AG09309 (cell line): ENCODE results near the gene NHLRC4.

Experiments used
- DNase-seq: peaks from one replicate; pipeline ENCODE4 v3.0.0-alpha.2; 2010; ENCODE audit warnings: low read depth
- H3K4me3 ChIP-seq: 2 replicates; pipeline ENCODE4 v1.5.1; 2011; ENCODE audit warnings: mild to moderate bottlenecking, low read depth, low read length, moderate library complexity; ENCODE audit not compliant: control insufficient read depth
- TF ChIP-seq, protein P1 (sequence below): IDR thresholded peaks from 2 replicates; pipeline ENCODE4 v1.5.1; 2011; ENCODE audit warnings: mild to moderate bottlenecking, low read depth, low read length, inconsistent platforms; ENCODE audit not compliant: insufficient read depth, control insufficient read depth; ENCODE audit errors: missing control alignments

NHLRC4 gene

DNA sequence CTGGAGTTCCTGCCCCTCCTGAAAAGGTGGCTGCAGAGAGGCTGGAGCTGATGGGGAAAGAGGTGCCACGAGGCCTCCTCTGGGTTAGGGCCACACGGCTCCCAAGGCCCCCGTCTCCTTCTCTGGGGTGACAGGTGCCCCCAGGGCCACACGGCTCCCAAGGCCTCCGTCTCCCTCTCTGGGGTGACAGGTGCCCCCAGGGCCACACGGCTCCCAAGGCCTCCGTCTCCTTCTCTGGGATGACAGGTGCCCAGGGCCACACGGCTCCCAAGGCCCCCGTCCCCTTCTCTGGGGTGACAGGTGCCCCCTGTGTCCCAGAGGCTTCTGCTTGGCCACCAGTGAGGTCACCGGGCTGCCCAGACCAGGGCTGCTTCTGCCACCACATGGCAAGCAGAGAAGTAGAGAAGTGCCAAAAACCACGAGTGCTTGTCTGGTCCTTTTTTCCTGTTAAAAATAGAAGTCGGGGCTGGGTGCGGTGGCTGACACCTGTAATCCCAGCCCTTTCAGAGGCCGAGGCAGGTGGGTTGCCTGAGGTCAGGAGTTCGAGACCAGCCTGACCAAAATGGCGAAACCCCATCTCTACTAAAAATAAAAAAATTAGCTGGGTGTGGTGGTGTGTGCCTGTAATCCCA lies 35.2 kb upstream of the NHLRC4 start:
- no peak for DNase-seq
- TF ChIP-seq, protein P1, sequence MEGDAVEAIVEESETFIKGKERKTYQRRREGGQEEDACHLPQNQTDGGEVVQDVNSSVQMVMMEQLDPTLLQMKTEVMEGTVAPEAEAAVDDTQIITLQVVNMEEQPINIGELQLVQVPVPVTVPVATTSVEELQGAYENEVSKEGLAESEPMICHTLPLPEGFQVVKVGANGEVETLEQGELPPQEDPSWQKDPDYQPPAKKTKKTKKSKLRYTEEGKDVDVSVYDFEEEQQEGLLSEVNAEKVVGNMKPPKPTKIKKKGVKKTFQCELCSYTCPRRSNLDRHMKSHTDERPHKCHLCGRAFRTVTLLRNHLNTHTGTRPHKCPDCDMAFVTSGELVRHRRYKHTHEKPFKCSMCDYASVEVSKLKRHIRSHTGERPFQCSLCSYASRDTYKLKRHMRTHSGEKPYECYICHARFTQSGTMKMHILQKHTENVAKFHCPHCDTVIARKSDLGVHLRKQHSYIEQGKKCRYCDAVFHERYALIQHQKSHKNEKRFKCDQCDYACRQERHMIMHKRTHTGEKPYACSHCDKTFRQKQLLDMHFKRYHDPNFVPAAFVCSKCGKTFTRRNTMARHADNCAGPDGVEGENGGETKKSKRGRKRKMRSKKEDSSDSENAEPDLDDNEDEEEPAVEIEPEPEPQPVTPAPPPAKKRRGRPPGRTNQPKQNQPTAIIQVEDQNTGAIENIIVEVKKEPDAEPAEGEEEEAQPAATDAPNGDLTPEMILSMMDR = no peak
- no peak overlapping the region for H3K4me3 ChIP-seq

DNA sequence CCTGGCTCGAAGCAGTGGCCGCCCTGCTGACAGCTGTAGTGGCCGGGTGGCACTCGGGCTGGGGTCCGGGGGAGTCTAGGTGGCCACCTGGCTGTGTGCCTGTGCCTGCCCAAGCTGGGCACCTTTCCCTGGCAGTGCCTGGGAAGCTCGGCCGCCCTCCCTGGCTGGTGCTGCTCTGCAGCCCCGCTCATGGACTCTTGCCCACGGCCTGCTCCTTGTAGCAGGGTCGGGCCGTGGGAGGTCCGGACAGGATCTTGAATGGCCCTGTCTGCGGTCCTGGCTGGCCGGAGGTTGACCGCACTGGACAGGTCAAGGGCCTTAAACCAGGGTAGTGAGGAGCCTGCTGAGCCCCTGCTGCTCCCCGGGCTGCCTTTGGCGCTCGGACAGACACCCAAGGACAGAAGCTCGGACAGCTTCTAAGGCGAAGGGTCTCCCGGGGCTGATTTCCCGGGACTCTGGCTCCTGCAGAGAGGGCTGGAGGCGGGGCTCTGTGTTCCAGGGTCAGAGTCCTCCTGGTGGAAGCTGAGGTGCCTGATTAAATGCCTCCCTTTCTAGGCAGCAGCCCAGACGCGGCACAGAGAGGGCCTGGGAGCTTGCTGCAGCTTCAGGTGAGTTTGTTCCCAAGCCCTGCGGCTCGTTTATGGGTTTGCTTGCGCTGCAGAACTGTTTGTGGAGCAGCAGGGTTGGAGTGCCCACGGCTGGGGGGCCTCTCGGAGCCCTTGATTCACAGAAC lies 33.2 kb upstream of the NHLRC4 start:
- H3K4me3 ChIP-seq = no peak overlapping the region
- no peak for DNase-seq
- TF ChIP-seq, protein P1 = no peak

DNA sequence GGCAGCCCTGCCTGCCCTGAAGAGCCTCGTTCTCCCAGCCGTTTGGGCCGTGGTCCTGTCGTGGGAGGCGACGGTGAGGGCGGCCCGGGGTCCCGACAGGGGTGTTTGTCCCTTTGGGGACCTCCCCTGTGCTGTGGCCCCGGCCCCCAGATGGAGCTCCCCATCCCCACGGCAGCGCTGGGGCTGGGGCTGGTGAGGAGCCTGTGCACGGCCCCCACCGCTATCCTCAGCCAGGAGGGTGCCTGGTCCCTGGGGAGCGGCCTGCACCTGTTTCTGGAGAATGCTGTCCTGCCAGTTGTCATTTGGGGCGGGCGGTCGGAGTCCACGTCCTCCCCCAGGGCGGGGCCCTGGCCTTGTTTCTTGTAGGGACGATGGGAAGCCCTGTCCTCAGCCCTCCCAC lies 32.7 kb upstream of the NHLRC4 start:
- H3K4me3 ChIP-seq = no peak overlapping the region
- TF ChIP-seq, protein P1 = no peak
- no peak for DNase-seq

DNA sequence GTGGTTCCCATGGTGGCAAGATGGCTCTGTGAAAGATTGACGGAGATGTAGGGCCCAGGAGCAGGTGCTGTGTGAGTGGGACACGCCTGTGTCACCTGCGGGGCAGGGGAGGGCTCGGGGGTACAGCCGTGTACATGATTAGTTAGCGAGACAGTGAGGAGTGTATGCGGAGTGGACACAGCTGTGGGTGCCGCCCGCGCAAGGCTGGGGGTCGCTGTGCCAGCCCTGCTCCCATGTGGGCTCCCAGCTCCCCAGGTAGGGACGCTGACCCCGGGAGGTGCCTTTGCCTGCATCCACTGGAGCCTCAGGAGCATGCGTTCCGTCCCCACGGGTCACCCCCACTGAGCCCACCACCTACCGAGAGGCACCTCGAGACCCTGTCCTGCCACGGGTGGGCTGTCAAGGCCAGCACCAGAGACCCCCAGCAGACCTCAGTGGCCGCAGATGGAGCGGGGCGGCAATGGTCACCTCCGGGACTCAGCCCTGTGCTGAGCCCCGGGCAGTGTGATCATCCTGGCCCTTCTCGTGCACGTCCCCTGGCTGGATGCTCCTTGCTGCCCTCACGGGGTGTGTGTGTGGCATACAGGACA lies 31.9 kb upstream of the NHLRC4 start:
- TF ChIP-seq, protein P1 = no peak
- H3K4me3 ChIP-seq = no peak overlapping the region
- no peak for DNase-seq

DNA sequence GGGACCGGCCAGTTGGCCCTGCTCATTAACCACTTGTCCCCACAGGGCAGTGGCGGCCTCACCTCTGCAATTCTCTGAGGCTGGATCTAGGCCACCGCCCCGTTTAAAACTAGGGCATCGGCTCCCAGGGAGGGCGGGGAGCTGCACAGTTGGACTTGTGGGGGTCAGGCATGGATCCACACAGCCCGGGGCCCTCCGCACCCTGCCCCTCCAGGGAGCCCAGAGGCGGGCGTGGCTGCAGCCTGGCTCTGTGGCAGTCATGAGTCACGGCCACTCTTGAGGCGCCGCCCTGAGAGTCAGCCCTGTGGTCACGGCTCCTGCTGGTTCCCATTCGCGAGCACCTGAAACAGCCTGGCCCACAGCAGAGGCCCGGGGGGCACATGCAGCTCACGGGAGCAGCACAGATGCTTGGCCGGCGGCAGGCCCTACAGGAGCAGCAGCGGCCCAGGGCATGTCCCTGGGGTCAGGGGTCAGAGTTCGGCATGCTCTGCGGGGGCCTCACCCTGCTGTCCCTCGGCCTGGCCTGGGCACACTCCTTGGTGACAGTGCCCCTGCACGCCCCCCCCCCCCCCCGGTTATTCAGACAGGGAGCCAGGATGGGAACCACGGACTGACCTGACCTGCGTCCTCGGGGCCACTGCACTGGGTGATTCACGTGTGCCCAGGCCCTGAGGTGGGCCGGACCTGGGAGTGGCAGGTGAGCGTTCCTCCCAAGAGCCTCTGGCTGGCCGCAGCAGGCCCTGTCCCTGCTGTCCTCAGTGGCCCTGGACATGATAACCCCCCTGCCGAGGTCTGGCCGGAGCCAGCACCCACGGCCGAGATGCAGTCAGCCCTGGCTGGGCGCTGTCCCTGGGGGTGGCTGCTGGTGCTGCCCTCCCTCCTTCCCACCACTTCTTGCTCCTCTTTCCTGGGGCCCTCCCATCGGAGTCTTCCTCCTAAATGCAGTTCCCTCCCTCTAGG lies 31.1 kb upstream of the NHLRC4 start:
- H3K4me3 ChIP-seq = no peak overlapping the region
- TF ChIP-seq, protein P1 = no peak
- no peak for DNase-seq

DNA sequence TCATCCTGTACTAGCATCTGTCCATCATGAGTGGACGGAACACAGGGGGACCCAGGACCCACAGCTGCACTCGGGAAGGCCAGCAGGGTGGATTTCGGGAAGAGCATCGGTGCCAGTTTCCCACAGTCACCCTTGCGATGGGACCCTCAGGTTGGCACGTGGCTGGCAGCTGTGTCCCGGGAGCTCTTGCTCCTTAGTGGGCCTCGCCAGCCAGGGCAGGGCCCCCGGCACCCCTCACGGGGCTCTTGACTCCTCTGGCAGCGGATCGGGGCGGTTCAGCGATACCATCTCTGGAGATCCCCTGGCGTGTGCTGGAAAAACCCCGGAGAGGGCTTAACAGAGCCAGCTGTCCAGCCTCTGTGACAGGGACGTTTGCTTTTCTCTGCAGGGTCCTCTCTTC lies 30.1 kb upstream of the NHLRC4 start:
- DNase-seq = no peak
- TF ChIP-seq, protein P1 = no peak
- H3K4me3 ChIP-seq = no peak overlapping the region
